HepG2 (cell line): ENCODE data around the gene CLDN16. TPM values are rescaled to one million over a fixed set of nuclear protein-coding genes. Genes with fewer than 3 reads are reported as not detected.

Experiments
- ARID5B ChIP-seq: IDR thresholded peaks from 2 replicates; pipeline ENCODE4 v1.4.0; 2020; ENCODE audit warnings: mild to moderate bottlenecking, missing genetic modification reagents
- ATF6 ChIP-seq: sonication (generic); formaldehyde crosslinking; conservative IDR thresholded peaks from 2 replicates; pipeline ENCODE4 v1.4.0; 2020; ENCODE audit warnings: missing genetic modification reagents
- ELF4 ChIP-seq: sonication (generic); formaldehyde crosslinking; IDR thresholded peaks from 2 replicates; pipeline ENCODE4 v1.5.0; 2020; ENCODE audit warnings: missing genetic modification reagents, mild to moderate bottlenecking, moderate library complexity, borderline replicate concordance
- FOSL1 ChIP-seq: sonication (generic); formaldehyde crosslinking; IDR thresholded peaks from 2 replicates; pipeline ENCODE4 v1.9.0; 2021; ENCODE audit warnings: missing genetic modification reagents, borderline replicate concordance
- FOXJ3 ChIP-seq: sonication (generic); formaldehyde crosslinking; IDR thresholded peaks from 2 replicates; pipeline ENCODE4 v1.4.0; 2020; ENCODE audit warnings: missing genetic modification reagents, mild to moderate bottlenecking, borderline replicate concordance
- FOXK1 ChIP-seq: sonication (generic); formaldehyde crosslinking; IDR thresholded peaks from 2 replicates; pipeline ENCODE4 v1.4.0; 2020; ENCODE audit warnings: low read depth, missing genetic modification reagents, borderline replicate concordance
- HNF4A ChIP-seq: sonication (generic); formaldehyde crosslinking; IDR thresholded peaks from 2 replicates; pipeline ENCODE4 v1.4.0; 2020; ENCODE audit warnings: missing genetic modification reagents
- MATR3 ChIP-seq: sonication (generic); formaldehyde crosslinking; IDR thresholded peaks from 2 replicates; pipeline ENCODE4 v1.4.0; 2020; ENCODE audit warnings: missing genetic modification reagents
- MED1 ChIP-seq: sonication (generic); formaldehyde crosslinking; IDR thresholded peaks from 2 replicates; pipeline ENCODE4 v1.4.0; 2020; ENCODE audit warnings: missing genetic modification reagents
- NR2F6 ChIP-seq, 2 experiments: IDR thresholded peaks; 2 replicates each; pipeline ENCODE4 v1.6.1; 2016; ENCODE audit warnings: antibody characterized with exemption in 1 of 2, mild to moderate bottlenecking in 1 of 2
- POGZ ChIP-seq: sonication (generic); formaldehyde crosslinking; IDR thresholded peaks from 2 replicates; pipeline ENCODE4 v1.4.0; 2020; ENCODE audit warnings: mild to moderate bottlenecking, missing genetic modification reagents
- PPARG ChIP-seq: conservative IDR thresholded peaks from 2 replicates; pipeline ENCODE4 v1.6.1; 2016; ENCODE audit warnings: missing biosample characterization, missing genetic modification reagents
- YEATS4 ChIP-seq: sonication (generic); formaldehyde crosslinking; IDR thresholded peaks from 2 replicates; pipeline ENCODE4 v1.4.0; 2020; ENCODE audit warnings: missing genetic modification reagents, borderline replicate concordance
- ZBTB26 ChIP-seq: IDR thresholded peaks from 2 replicates; pipeline ENCODE4 v1.6.1; 2016; ENCODE audit warnings: missing compliant biosample characterization, missing genetic modification reagents, borderline replicate concordance
- ZBTB37 ChIP-seq: sonication (generic); formaldehyde crosslinking; IDR thresholded peaks from 2 replicates; pipeline ENCODE4 v1.4.0; 2020; ENCODE audit warnings: mild to moderate bottlenecking, missing genetic modification reagents
- ZFP90 ChIP-seq: sonication (generic); formaldehyde crosslinking; IDR thresholded peaks from 2 replicates; pipeline ENCODE4 v1.8.0; 2022; ENCODE audit warnings: missing genetic modification reagents, mild to moderate bottlenecking, inconsistent platforms, borderline replicate concordance
- ZNF205 ChIP-seq: IDR thresholded peaks from 2 replicates; pipeline ENCODE4 v1.6.1; 2018; ENCODE audit warnings: missing biosample characterization, missing genetic modification reagents
- ZNF264 ChIP-seq: sonication (generic); formaldehyde crosslinking; IDR thresholded peaks from 2 replicates; pipeline ENCODE4 v1.4.0; 2020; ENCODE audit warnings: missing genetic modification reagents
- ZNF775 ChIP-seq: sonication (generic); formaldehyde crosslinking; IDR thresholded peaks from 2 replicates; pipeline ENCODE4 v1.4.0; 2020; ENCODE audit warnings: missing genetic modification reagents, mild to moderate bottlenecking, moderate library complexity, borderline replicate concordance
- ZSCAN30 ChIP-seq: sonication (generic); formaldehyde crosslinking; IDR thresholded peaks from 2 replicates; pipeline ENCODE4 v1.5.0; 2020; ENCODE audit warnings: mild to moderate bottlenecking, missing genetic modification reagents
- polyA plus RNA-seq, 8 experiments: library from polyadenylated mRNA; depleted of rRNA in 3 of 8; stranded (reverse) in 7 of 8; unstranded in 1 of 8; fragments of >200 nt; fragmentation: Illumina TruSeq in 4 of 8; extraction: Trizol in 4 of 8; gene quantifications; 2 replicates each; pipeline versions ENCODE4 v1.2.1 to v1.2.3, GENCODE V29; 2011 to 2016; ENCODE audit warnings: low read depth in 4 of 8, missing spikeins in 1 of 8, mixed read lengths in 1 of 8; ENCODE audit not compliant: insufficient read depth in 1 of 8
- total RNA-seq, 5 experiments: library from RNA; depleted of rRNA; stranded (reverse); fragments of >200 nt; fragmentation: Illumina TruSeq; extraction: Trizol; gene quantifications; 2 replicates each; pipeline ENCODE4 v1.2.3, GENCODE V29; 2016; ENCODE audit warnings: low read depth in 1 of 5

Gene CLDN16
- total and polyA plus RNA-seq, 2 of the 13 experiments (the other 11 are each of a cell fraction or from before 2014, with no cell fraction given), result 0.13 to 0.24 TPM

- peak; percentile 88; the same call in 1 of the 2 replicates for TF ChIP-seq ZBTB37
- peak; percentile 49 for TF ChIP-seq NR2F6 (IDR thresholded peaks at IDR 0.05)
- TF ChIP-seq NR2F6 (CRISPR knock-in tag; IDR thresholded peaks at IDR 0.05), result peak; percentile 28; the same call in 1 of the 2 replicates
- peak; percentile 88; the same call in 1 of the 2 replicates for TF ChIP-seq ZNF775 (CRISPR knock-in tag)
- TF ChIP-seq ELF4 (CRISPR knock-in tag), result peak; percentile 74; the same call in 1 of the 2 replicates
- 0 out of 2 replicates have a peak, but pooled peaks have one; percentile 28 for TF ChIP-seq ZNF205 (CRISPR knock-in tag)
- TF ChIP-seq ZBTB26, result peak; percentile 83; the same call in 1 of the 2 replicates
- TF ChIP-seq MED1 (CRISPR knock-in tag), result peak; percentile 73
- peak; percentile 60; the same call in 1 of the 2 replicates for TF ChIP-seq FOSL1
- TF ChIP-seq PPARG (CRISPR knock-in tag), result peak; percentile 42; the same call in 1 of the 2 replicates
- TF ChIP-seq YEATS4 (CRISPR knock-in tag), result peak; percentile 59
- no peak for TF ChIP-seq ZSCAN30
- TF ChIP-seq FOXJ3 (CRISPR knock-in tag), result peak; percentile 76; the same call in 1 of the 2 replicates
- peak; percentile 21; the same call in 1 of the 2 replicates for TF ChIP-seq POGZ (CRISPR knock-in tag)
- no peak for TF ChIP-seq MATR3 (CRISPR knock-in tag)
- TF ChIP-seq ZFP90 (CRISPR knock-in tag), result 0 out of 2 replicates have a peak, but pooled peaks have one; percentile 49
- 0 out of 2 replicates have a peak, but pooled peaks have one; percentile 20 for TF ChIP-seq ZNF264 (CRISPR knock-in tag)
- 0 out of 2 replicates have a peak, but pooled peaks have one; percentile 22 for TF ChIP-seq FOXK1
- no peak for TF ChIP-seq ATF6
- peak; percentile 52 for TF ChIP-seq HNF4A (CRISPR knock-in tag)
- TF ChIP-seq ARID5B (CRISPR knock-in tag), result peak; percentile 76
Observed at GRCh38 chr3:190345027-190345821, 42.7 kb upstream of the CLDN16 start (continued).
